Measurements from ENCODE around the gene TECPR2.
"Not testable (repeated sequence)": the region's sequence is repeated elsewhere in the genome, so short reads cannot be mapped to it uniquely, and the experiment has no call there.

TECPR2 gene

DNA sequence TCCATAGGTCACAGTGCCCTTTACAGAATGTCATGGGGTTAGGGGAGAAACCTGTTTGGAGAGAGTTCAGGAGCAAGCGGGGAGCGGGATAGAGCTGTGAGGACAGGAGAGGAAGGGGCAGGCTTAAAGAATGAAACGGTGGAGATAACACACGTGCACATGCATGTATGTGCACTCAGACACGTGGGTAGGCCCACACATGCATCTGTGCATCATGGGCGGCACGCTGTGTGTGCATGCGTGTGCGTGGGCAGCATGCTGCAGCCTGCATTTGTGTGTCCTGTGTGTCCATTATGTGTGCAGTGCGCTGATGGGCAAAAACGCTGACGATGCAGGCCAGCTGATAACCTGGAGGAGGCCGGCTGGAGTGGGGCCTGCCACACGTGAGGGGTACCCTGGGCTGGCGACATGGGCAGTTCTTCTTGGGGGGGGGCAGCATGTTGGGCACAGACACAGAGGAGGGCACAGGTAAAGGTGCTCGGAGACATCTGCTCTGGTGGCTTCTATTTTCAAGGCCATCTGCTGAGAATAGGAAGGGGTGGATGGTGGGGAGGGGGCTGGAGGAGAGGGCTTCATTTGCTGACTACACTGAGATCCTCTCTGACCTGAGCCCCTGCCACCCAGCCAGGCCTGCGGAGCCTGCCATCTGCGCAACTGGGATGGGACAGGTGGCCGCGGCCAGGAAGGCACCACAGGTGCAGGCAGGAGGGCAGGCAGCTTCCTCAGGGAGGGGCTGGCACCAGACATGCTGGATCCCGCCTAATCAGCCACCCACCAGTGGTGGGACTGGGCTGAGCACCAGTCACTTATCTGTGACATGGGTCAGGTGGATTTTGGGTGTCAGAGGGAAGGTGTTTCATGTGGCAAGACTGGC lies 151.4 kb downstream of the TECPR2 start:
- DNase-seq, result no peak

DNA sequence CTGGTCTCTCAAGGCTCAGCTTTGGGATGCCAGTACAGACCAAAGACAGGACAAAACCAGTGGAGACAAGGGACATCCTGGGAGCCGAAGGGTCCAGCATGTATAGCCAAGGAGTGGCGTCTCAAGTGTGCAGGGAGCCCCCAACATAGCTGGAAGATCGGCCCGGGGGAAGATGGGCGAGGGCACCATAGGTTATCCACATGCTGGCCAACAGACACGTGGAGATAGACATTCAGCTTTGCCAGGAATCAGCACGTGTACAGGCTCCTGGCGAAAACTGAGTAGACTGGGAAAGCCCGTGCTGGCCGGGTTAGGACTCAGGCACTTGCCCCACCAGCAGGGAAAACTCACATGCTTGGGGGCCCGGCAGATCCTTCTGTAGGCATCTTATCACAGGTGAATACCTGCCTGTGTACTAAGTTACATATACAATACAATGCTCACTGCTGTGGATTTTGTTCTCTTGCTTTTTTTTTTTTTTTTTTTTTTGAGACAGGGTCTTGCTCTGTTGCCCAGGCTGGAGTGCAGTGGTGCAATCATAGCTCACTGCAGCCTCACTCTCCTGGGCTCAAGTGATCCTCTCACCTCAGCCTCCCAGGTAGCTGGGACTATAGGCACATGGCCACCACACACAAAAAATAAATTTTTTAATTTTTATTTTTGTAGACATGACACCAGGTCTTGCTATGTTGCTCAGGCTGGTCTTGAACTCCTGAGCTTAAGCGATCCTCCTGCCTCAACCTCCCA lies 152.4 kb downstream of the TECPR2 start:
- DNase-seq, result no peak

DNA sequence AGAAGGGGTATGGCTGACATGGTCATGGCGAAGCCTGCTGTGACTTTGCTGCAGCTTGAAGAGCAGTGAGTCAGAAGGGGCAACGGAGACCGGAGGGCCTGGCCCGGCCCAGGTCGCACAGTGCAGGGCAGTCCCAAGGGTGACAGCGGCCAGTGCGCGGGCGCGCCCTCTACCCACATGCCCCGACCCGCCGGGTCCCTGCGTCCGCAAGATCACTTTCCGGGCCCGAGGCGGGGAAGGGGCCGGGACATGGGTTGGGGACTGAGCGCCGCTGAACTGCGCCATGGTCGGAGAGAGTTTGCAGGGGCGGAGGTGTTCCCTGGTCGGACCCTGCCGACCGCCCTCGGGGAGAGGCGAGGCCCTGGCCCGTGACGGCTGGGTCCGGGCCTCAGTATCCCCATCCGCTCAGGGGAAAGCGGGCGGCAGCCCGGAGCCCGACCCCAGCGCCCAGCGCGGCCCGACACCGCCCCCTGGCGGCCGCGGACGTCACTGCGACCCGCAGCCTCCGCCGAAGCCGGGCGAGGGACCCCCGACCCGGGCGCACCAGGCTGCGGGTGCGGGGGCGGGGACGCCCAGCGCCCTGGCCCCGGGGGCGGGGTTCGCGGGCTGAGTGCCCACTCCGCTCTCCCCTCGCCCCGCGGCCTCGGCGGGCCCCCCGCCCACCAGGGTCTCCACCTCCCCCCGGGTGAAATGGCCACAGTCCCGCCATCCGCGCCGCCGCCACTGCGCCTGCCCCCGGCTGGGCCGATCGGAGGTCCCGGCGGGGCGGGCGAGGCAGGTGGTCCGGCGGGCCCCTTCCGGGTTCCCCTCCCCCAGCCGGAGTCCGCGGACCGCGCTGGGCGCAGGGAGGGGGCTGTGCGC lies 154.0 kb downstream of the TECPR2 start:
- peak; percentile 81 for DNase-seq

DNA sequence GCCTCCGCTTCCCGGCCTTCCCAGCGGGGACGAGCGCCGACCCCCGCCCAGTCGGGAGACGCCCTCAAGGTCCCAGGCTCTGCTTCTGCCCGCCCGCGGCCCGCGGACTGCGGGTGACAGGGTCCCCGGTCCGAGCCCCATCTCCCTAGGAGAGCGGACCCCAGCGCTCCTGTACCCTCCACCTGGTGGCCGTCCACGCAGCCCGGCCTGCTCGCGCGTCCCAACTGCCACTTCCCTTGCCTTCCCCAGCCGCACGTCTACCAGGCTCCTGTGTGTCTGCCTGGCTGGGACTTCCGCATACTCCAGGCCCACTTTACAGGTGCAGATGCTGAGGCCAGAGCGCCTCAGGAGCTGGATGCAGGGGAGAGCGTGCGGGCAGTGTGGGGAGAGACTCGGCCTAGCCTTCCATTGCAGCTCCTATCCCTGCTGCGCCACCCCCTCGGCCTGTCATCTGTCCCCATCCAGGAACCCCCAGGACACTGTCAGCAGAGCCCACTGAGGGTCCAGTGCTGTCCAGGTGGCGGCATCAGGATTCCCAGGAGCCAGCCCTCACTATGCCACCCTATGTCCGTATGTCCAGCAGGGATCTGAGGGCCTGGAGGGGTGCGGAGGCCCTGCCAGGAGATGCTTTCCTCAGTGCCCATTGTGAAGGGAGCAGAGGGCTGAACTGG lies 154.8 kb downstream of the TECPR2 start:
- DNase-seq, result no peak

DNA sequence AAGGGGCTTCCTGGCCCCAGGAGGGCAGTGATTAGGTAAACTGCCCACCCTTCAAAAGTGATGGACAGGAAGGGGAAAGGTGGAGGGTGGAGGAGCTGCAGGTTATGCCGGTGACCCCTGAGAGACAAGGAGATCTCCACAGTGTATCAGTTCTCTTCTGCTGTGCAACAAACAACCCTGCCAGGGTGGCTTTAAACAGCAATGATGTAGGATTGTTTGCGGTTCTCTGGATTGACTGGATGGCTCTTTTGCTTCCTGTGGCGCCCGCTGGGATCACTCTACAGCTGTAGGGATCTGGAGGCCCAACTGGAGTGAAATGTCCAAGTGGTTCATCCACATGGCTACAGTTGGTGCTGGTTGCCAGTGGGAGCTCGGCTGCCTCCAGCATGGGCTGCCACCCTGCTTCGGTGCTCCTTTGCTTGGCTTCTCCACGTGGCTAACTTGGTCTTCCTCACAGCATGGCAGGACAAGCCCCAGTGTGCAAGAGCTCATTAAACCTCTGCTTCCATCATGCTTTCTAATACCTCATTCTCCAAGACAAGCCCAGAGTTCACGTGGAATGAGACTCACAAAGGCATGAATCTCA lies 155.4 kb downstream of the TECPR2 start:
- no peak for DNase-seq

DNA sequence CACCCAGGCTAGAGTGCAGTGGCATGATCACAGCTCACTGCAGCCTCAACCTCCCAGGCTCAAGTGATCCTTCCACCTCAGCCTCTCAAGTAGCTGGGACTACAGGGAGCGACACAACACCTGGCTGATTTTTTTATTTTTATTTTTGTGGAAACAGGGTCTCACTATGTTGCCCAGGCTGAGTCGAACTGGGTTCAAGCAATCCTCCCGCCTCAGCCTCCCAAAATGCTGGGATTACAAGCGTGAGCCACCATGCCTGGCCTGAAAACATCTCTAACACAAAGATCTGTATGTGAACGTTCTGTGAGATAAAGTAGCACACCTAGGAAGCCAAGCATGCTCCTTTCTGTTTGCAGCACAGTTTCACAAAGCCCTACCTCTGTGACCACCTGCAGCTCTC lies 157.0 kb downstream of the TECPR2 start:
- not testable (repeated sequence) for DNase-seq

DNA sequence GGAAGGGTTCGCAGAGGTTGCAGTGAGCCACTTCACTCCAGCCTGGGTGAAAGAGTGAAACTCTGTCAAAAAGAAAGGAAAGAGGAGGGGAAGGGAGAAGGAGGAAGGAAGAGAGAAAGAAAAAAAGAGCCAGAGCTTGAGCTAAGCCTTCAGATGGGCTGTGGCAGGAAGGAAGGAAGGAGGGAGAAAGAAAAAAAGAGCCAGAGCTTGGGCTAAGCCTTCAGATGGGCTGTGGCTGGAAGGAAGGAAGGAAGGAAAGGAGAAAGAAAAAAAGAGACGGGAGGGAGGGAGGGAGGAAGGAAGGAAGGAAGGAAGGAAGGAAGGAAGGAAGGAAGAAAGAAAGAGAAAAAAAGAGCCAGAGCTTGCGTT lies 160.4 kb downstream of the TECPR2 start:
- no peak for DNase-seq

DNA sequence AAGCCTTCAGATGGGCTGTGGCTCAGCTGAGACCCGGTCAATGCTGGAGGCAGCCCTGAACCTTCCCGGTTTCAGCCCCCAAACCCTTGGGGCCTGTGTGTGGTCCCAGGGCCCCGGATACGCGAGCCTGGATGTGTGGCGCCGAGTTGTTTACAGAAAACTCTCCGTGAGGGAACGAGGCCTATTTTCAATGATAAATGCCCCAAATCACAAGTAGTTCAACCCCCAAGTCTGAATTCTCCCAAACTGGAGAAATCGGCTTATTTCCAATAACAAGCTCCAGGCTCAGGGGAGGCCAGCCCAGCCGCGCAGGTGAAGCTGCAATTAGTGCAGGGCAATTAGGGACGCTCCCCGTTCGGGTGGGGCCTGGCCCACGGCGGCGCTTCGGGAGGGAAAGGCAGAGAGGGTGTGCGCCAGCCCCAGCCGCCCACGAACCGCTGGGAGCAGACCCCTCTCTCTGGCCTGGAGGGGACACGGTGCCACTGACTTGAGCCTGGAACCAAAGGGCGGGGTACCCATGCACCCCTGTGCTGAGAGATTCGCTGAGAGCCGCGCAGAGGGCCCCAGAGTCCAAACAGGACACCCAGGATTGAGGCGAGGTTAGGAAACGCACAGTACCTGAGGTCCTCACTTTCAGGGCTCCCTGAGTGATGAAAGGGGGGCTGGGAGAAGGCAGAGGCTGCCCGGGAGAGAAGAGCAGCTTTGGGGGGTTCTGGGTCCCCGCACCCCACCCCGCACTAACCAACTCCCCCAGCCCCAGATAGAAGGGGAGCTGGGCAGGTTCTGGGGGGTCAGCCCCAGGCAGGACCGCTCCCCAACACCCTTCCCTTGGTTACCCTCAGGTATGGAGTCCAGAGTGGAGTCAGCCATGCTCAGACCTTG lies 161.1 kb downstream of the TECPR2 start:
- no peak for DNase-seq

DNA sequence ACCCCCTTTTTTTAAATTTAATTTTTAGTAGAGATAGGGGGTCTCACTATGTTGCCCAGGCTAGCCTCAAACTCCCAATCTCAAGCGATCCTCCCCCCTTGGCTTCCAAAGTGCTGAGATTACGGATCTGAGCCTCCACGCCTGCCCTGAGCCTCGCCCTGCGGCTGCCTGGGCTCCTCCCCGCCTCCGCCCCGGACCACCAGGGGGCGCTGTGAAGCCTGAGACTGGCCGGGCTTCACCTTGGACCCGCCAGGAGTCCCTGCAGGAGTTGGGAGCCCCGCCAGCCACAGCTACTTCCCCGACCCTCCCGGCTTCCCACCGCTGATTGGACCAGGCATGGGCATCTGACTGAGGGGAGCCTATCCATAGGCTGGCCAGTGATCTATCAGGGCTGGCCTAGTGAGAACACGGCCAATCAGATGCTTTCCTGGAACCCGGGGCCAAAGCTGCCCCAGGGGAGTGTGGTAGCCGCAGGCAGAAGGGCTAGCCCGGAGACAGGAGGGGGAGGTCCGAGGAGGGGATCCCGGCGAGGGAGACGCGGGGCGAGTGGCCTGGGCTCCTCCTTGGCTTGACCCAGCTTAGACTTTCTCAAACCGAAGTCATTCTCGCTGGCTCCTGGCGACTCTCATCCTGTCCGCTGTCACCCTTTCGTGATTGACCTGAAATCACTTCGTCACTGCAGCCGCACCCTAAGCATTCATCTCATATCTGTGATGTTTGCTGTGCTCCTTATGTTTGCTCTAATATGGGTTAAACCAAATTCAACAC lies 161.9 kb downstream of the TECPR2 start:
- DNase-seq, result peak; percentile 100

DNA sequence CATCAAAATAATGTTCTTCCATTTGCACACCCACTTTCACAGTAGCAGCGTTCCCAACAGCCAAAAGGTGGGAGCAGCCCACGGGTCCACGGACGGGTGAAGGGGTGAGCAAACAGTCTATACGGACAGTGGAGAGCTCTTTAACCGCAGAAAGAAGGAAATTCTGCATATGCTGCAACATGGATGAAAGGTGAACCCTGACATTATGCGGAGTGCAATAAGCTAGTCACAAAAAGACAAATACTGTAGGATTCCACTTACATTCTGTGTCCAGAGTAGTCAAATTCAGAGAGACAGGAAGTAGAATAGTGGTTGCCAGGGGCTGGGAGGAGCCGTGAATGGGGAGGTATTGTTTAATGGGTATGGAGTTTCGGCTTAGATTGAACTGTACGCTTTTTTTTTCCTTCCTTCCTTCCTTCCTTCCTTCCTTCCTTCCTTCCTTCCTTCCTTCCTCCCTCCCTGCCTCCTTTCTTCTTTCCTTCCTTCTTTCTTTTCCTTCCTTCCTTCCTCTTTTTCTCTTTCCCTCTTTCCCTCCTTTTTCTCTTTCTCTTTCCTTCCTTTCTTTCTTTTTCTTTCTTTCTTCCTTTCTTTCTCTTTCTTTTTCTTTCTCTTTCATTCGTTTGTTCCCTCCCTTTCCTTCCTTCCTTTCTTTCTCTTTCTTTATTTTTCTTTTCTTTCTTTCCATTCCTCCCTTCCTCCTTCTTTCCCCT lies 162.6 kb downstream of the TECPR2 start:
- no peak for DNase-seq

DNA sequence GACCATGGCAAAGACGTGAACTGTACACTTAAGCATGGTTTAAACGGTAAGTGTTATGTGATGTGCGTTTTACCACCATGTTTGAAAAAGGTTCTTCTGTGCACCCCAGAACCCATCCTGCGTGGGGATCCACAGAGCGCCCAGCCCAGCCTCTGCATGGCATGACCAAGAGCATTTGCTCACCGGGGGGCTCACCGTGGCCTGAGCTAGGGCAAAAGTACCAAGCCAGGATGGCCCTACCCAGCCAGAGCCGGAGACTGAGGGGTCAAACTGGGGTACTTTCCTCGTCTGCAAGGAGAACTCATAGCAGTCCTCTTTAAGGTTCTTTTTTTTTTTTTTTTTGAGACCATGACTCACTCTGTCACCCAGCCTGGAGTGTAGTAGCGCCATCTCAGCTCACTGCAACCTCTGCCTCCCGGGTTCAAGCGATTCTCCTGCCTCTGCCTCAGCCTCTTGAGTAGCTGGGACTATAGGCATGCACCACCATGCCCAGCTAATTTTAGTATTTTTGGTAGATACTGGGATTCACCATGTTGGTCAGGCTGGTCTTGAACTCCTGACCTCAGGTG lies 163.3 kb downstream of the TECPR2 start:
- DNase-seq, result no peak

DNA sequence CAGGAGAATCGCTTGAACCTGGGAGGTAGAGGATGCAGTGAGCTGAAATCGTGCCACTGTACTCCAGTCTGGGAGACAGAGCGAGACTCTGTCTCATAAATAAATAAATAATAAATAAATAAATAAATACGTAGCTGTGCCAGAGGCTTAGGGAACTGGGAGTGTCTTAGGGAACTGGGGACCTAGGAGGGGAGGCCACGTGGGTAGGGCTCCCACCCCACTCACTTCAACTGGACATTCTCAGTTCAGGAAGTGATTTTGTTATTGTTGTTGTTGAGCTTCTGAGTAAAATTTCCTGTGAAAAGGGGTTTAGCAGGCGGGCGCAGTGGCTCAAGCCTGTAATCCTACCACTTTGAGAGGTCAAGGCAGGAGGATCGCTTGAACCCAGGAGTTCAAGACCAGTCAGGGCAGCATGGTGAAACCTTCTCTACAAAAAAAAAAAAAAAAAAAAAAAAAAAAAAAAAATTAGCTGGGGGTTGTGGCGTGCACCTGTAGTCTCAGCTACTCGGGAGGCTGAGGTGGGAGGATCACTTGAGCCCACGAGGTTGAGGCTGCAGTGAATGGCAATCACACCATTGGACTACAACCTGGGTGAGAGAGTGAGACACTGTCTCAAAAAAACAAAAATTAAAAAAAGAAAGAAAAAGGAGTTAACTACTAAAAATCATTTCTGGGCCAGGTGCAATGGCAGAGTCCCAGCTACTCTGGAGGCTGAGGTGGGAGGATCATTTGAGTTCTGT lies 165.9 kb downstream of the TECPR2 start:
- DNase-seq, result no peak

DNA sequence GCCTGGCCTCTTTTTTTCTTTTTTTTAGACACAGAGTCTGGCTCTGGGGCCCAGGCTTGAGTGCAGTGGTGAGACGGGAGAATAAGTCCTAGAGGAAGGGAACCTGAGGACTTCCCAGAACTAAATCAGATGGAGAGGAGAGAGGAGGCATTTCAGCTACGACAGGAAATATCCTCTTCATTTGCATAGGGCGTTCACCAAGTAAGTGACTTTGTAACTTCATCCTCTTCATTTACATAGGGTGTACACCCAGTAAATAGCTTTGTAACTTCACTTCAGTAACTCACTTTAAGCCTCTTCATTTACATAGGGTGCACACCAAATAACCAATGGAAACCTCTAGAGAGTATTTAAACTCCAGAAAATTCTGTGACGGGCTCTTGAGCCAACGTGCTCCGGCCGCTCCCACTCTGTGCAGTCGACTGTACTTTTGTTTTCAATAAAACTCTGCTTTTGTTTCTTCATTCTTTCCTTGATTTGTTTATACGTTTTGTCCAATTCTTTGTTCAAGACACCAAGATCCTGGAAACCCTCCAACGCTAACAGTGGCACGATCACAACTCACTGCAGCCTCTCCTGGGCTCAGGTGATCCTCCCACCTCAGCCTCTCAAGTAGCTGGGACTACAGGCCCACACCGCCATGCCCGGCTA lies 168.2 kb downstream of the TECPR2 start:
- DNase-seq, result no peak

DNA sequence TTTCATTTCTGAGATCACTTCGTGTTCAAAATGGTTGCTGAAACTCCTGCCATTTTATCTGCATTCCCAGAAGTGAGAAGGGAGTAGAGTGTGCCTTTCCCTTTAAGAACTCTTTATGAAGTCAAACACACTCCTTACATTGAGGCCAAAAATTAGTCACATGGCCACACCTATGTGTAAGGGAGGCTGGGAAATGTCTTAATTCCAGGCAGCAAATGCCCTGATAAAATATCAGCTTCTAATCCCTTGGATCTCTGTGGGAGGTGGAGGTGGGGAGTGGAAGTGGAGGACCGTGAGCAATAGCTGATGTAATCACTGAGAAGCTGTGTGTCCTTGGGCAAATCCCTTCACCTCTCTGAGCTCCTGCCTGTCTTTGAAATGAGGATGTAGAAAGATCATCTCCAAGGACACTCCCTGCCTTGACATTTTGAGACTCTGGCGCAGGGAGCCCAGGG lies 169.5 kb downstream of the TECPR2 start:
- DNase-seq, result no peak

DNA sequence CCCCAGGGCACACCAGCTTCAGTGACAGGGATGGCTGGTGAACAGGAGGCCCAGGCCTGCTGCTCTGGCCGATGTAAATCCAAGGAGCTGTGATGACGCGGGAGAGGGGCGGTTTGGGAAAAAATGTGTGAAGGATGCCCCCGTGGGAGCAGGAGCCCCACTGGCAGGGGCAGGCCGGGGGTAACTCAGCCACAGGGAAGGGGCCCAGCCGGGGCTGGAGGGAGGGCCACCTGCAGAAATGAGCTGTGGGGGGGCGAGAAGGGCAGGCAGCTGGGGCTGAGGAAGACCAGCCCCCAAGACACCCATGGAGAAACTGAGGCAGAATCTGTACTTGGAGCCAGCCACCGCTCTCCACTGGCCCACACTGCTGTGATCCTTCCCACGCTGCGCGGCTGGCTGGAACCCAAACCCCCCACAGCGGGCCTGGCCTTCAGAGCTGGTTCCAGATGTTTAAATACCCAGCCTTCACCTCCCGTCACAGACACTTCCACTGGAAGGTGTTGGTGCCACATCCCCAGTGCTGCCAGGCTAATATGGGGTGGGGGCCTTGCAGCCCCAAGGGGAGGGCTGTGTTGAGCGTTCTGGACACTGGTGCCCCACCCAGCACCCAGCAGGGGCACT lies 175.3 kb downstream of the TECPR2 start:
- no peak for DNase-seq

DNA sequence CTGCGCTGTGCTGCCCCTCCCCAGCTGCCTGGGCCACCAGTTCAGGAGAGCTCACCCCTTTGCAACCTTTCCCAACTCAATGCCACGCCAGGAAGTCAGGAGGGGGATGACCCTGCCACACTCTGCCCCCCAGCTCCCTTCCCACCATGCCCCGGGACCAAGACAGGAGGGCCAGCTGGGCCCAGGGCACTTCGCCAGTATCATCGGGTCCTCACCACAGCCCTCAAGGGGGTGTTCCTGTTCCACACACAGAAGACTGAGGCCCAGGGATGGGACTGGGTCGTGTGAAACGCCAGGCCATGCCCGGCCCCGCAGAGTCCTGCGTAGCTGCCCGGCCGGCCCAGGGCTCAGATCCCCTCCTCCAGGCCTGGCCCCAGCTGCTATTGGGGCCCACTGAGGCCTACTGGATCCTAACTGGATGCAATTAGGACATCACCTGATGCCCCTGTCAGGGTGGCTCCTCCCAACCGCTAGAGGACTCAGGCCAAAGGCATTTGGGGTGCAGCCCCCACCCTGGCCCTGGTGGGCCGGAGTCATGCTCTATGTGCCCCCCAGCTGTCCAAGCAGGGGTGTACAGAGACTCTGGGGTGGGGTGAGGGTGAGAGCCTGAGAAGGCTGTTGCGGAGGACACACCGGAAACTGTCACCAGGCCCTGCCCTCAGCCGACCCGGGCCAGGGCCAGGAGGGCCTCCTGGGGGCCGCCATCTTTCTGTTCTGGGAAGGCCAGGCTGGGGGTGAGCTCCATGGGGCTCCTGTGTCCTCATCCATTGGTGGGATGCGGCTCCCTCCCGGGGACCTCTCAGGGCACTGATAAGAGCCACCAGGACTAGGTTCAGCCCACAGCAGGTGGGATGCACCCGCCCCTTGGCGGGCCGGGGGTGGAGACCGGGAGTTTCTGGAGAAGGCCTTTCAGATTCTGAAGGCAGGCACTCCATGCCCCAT lies 176.1 kb downstream of the TECPR2 start:
- no peak for DNase-seq
